HFF-Myc (cell line): ENCODE results near the gene SYCP1.
"Not testable (repeated sequence)": the region's sequence is repeated elsewhere in the genome, so short reads cannot be mapped to it uniquely, and the experiment has no call there.

ENCODE experiments used
- DNase-seq: peaks from one replicate; pipeline ENCODE4 v3.0.0-alpha.2; 2011; ENCODE audit warnings: low read depth; ENCODE audit errors: extremely low read depth
- H3K4me3 ChIP-seq: replicated peaks from 2 replicates; pipeline ENCODE4 v1.5.1; 2011; ENCODE audit warnings: low read depth, mild to moderate bottlenecking, control low read depth, low read length
- CTCF ChIP-seq: IDR thresholded peaks from 2 replicates; pipeline ENCODE4 v1.5.1; 2012; ENCODE audit warnings: mild to moderate bottlenecking, low read depth, low read length, control low read depth; ENCODE audit errors: missing control alignments

SYCP1 gene

GRCh38 chr1:114854693-114855320, at the start of gene SYCP1:
Gene SYCP1 (plus strand): TSS chr1:114854863. CDS start chr1:114855465, 602 bp downstream.
- no peak for TF ChIP-seq CTCF
- no peak for DNase-seq
- no peak within 1 kb of the TSS for H3K4me3 ChIP-seq

DNA sequence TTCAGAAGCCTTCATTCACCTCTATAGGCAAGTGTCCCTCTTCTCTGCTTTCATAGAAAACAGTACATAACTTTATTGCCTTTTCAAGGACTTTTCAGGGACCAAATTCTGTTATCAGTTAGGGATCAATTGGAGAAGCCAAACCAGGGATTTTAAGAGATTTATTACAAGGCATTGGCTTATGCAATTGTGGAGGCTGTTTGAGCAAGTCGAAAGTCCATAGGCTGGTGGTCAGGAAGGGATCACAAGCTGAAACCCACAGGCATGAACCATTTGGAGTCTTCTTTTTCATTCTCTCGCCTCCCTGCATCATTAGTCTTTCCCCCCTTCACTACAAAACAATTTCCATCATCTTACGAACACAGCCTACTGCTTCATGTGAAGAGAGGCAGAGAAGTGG, 34.8 kb upstream of the SYCP1 start:
- H3K4me3 ChIP-seq = no peak overlapping the region
- no peak for DNase-seq
- no peak for TF ChIP-seq CTCF

GRCh38 chr1:114820392-114820791, 34.3 kb upstream of the SYCP1 start:
- no peak for DNase-seq
- no peak overlapping the region for H3K4me3 ChIP-seq
- no peak for TF ChIP-seq CTCF

GRCh38 chr1:114821978-114822377, 32.7 kb upstream of the SYCP1 start:
- no peak overlapping the region for H3K4me3 ChIP-seq
- DNase-seq = no peak
- TF ChIP-seq CTCF = no peak

DNA sequence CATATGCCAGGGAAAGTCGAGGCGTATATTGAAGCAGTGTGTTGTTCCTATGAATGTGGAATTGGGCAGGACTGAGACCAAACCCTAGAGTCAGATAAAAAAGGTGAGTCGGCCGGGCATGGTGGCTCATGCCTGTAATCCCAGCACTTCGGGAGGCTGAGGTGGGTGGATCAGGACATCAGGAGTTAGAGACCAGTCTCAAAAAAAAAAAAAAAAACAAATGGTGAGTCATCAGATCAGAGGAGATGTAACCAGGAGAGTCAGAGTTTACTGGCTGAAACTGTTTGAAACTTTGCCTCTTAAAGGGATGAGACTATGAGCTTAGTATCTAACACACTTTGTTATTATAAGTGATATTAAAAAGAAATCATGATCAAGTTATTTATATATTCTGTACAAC, 26.4 kb upstream of the SYCP1 start:
- TF ChIP-seq CTCF = no peak
- no peak for DNase-seq
- H3K4me3 ChIP-seq = no peak overlapping the region

DNA sequence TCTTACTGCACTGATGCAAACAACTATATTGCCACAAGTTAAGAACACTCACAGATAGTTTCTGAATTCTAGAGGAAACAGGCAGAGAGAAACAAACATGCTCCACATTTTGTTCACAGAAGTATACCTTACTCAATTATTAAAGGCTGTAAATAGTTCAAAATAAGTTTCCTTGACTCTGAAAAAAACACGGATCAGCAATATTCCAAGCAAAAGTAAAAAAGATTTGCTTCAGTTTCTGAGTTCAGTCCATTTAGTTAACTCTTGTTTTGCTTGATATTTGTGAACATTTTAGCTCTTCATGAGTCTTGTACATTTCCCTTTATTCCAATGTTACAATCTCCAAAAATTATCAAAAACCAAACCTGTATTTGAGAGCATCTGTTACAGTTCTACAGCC, 24.6 kb upstream of the SYCP1 start:
- not testable (repeated sequence) for DNase-seq

GRCh38 chr1:114831276-114831994, 23.2 kb upstream of the SYCP1 start:
- no peak for TF ChIP-seq CTCF
- DNase-seq = no peak
- H3K4me3 ChIP-seq = no peak overlapping the region

More for the DNA sequence above, 24.6 kb upstream of the SYCP1 start:
- not testable (repeated sequence) for H3K4me3 ChIP-seq
